HG02981 (cell line): Measurements from ENCODE around the gene CYP2A6.

Source experiments
- ATAC-seq: cut with Tn5 transposase; IDR thresholded peaks from one replicate; pipeline ENCODE4 v1.9.1; 2021; ENCODE audit warnings: mild to moderate bottlenecking, moderate library complexity; ENCODE audit not compliant: unreplicated experiment

CYP2A6 gene

GRCh38 chr19:40803170-40803856, 46.9 kb downstream of the CYP2A6 start:
- no peak for ATAC-seq

GRCh38 chr19:40802300-40803169, 47.7 kb downstream of the CYP2A6 start:
- no peak for ATAC-seq

GRCh38 chr19:40801426-40802299, 48.6 kb downstream of the CYP2A6 start:
- no peak for ATAC-seq

GRCh38 chr19:40800997-40801377, 49.3 kb downstream of the CYP2A6 start:
- no peak for ATAC-seq

- ATAC-seq = no peak
Measured at GRCh38 chr19:40800339-40800996, 49.8 kb downstream of the CYP2A6 start.

- ATAC-seq = no peak
Measured at GRCh38 chr19:40799558-40800338, 50.5 kb downstream of the CYP2A6 start.

- peak; percentile 78 for ATAC-seq
Measured at GRCh38 chr19:40798683-40799557, 51.3 kb downstream of the CYP2A6 start, which contains the start of gene EGLN2. TSS of gene EGLN2 (plus strand) at chr19:40799191. CDS start at chr19:40800573, 1,382 bp downstream.

GRCh38 chr19:40797963-40798682, 52.1 kb downstream of the CYP2A6 start:
- ATAC-seq = no peak

GRCh38 chr19:40797166-40797962, 52.9 kb downstream of the CYP2A6 start:
- ATAC-seq = no peak
